SU-DHL-6 (cell line): Measurements from ENCODE around the gene PHTF2.

Experiments
- H2AFZ ChIP-seq: fragments of 200-600 bp; sonication (generic); 2 replicates; pipeline ENCODE4 v1.6.1; 2014; ENCODE audit warnings: low read depth, mild to moderate bottlenecking, moderate library complexity, mixed read lengths, antibody characterized with exemption, low read length; ENCODE audit not compliant: severe bottlenecking
- H3F3A ChIP-seq: fragments of 200-600 bp; shearing (Covaris generic); 2 replicates; pipeline ENCODE4 v1.6.0; 2016; ENCODE audit warnings: antibody characterized with exemption, mild to moderate bottlenecking; ENCODE audit not compliant: insufficient read depth
- H3K27ac ChIP-seq: fragments of 200-600 bp; sonication (generic); 2 replicates; pipeline ENCODE4 v1.5.1; 2016; ENCODE audit warnings: low read depth, mild to moderate bottlenecking, low read length, moderate library complexity, mixed read lengths
- H3K27me3 ChIP-seq: fragments of 200-600 bp; sonication (generic), shearing (Covaris generic); 2 replicates; pipeline ENCODE4 v1.6.0; 2014; ENCODE audit warnings: mild to moderate bottlenecking, low read length
- H3K36me3 ChIP-seq: fragments of 200-600 bp; sonication (generic); 2 replicates; pipeline ENCODE4 v1.6.1; 2014; ENCODE audit warnings: mild to moderate bottlenecking, low read length, mixed read lengths
- H3K4me2 ChIP-seq: fragments of 300-600, 200-600 bp; shearing (Covaris generic), sonication (generic); 2 replicates; pipeline ENCODE4 v1.6.0; 2014; ENCODE audit warnings: low read length, low read depth, mild to moderate bottlenecking; ENCODE audit not compliant: poor library complexity, severe bottlenecking
- H3K4me3 ChIP-seq: fragments of 200-600 bp; sonication (generic); 2 replicates; pipeline ENCODE4 v1.5.1; 2014; ENCODE audit warnings: antibody characterized with exemption, low read length, mild to moderate bottlenecking, mixed read lengths; ENCODE audit not compliant: insufficient read depth, poor library complexity, severe bottlenecking
- H3K79me2 ChIP-seq: fragments of 200-600 bp; sonication (generic); 2 replicates; pipeline ENCODE4 v1.6.1; 2014; ENCODE audit warnings: mild to moderate bottlenecking, low read length, moderate library complexity; ENCODE audit not compliant: insufficient read depth
- H3K9ac ChIP-seq: fragments of 200-600 bp; sonication (generic); 2 replicates; pipeline ENCODE4 v1.7.0; 2014; ENCODE audit warnings: mild to moderate bottlenecking, low read length
- H3K9me2 ChIP-seq: fragments of 200-600 bp; sonication (generic); replicated peaks from 2 replicates; pipeline ENCODE4 v1.6.1; 2014; ENCODE audit warnings: low read length; ENCODE audit not compliant: insufficient read depth
- H3K9me3 ChIP-seq: fragments of 200-600 bp; sonication (generic); 2 replicates; pipeline ENCODE4 v1.6.1; 2014; ENCODE audit warnings: low read length, mixed read lengths; ENCODE audit not compliant: insufficient read depth
- H4K20me1 ChIP-seq: fragments of 200-600 bp; sonication (generic); 2 replicates; pipeline ENCODE4 v1.6.1; 2014; ENCODE audit warnings: low read depth, mild to moderate bottlenecking, antibody characterized with exemption, low read length, moderate library complexity, mixed read lengths
- EZH2phosphoT487 ChIP-seq: fragments of 200-600 bp; sonication (generic), shearing (Covaris generic); conservative IDR thresholded peaks from 2 replicates; pipeline ENCODE4 v1.6.1; 2018; ENCODE audit warnings: mild to moderate bottlenecking, antibody characterized with exemption, low read length, moderate library complexity, mixed read lengths
- TF ChIP-seq, protein P1 (sequence below): fragments of 200-600 bp; sonication (generic); IDR thresholded peaks from one replicate; pipeline ENCODE4 v1.5.1; 2017; ENCODE audit warnings: antibody characterized with exemption, mild to moderate bottlenecking, low read length, moderate library complexity; ENCODE audit not compliant: insufficient read depth, poor library complexity, severe bottlenecking

Gene PHTF2

DNA sequence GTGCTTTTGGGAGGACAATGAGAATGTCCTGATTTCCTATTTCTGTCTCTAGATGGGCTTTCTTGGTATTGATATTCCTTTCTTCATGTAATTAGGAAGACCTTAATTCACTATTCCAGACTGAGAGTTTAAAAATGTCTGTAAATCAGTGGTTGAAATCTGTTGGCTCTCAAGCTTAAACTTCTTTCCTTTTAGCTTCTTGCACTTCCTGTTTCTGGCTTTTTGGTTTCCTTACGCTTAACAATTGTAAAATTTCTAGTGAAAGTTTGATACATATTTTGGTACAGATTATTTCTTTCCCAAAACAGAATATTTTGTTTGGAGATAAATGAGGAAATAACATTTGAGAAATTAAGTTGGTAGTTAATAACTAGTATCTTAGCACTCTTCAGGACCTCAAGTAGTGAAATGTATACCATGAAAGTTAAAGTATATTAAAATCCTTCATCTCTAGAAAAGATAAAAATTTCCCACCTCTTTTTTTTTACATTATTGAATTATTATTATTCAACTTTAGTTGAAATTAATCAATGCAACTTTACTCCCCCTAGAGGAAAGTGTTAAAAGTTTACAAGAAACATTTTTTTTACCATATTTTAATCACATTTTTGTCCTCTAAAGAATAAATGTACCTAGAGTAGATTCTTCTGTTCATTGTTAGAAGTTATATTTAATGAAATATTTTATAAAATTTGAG is 137.2 kb downstream of the PHTF2 start:
- H3K4me2 ChIP-seq, result peak overlapping the region; percentile 61
- H3K36me3 ChIP-seq, result peaks cover 24% of the 10 kb centered on the region
- H2AFZ ChIP-seq, result no peak overlapping the region
- TF ChIP-seq, protein P1, sequence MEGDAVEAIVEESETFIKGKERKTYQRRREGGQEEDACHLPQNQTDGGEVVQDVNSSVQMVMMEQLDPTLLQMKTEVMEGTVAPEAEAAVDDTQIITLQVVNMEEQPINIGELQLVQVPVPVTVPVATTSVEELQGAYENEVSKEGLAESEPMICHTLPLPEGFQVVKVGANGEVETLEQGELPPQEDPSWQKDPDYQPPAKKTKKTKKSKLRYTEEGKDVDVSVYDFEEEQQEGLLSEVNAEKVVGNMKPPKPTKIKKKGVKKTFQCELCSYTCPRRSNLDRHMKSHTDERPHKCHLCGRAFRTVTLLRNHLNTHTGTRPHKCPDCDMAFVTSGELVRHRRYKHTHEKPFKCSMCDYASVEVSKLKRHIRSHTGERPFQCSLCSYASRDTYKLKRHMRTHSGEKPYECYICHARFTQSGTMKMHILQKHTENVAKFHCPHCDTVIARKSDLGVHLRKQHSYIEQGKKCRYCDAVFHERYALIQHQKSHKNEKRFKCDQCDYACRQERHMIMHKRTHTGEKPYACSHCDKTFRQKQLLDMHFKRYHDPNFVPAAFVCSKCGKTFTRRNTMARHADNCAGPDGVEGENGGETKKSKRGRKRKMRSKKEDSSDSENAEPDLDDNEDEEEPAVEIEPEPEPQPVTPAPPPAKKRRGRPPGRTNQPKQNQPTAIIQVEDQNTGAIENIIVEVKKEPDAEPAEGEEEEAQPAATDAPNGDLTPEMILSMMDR, result peak; percentile 31
- no peak for TF ChIP-seq EZH2phosphoT487
- H3K4me3 ChIP-seq, result peak overlapping the region; percentile 17
- H3K27ac ChIP-seq, result peak overlapping the region; percentile 91
- H3K9me2 ChIP-seq, result no peaks in the 10 kb centered on the region
- peak overlapping the region; percentile 48 for H3K9ac ChIP-seq
- H3K27me3 ChIP-seq, result no peaks in the 10 kb centered on the region
- peaks cover 94% of the 10 kb centered on the region for H3F3A ChIP-seq
- no peaks in the 10 kb centered on the region for H3K9me3 ChIP-seq
- H3K79me2 ChIP-seq, result 0 out of 2 replicates have a peak, but pooled peaks cover 7% of the 10 kb centered on the region
- no peaks in the 10 kb centered on the region for H4K20me1 ChIP-seq

DNA sequence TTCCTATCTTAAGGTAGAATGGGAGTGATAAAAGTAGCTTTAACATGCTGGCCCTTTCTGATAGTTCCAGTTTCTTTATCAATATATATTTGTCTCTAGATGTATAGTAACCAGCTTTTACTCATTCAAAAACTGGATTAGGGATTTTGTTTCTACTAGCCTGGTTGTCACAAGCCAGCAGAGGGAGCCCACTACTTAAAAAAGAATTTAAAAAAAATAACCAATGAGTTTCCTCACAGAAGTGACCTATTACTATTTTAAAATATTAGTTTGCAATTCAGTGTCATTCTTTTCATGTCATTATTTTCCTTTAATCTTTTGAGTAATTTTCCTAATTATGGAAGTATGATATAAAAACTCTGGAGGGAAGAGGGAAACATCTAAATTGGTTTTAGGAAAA is 142.1 kb downstream of the PHTF2 start:
- Histone ChIP-seq H3K9me3 (no peaks in the 10 kb centered on the region), H4K20me1 (no peaks in the 10 kb centered on the region), H2AFZ (peak overlapping the region; percentile 12), H3K9me2 (no peaks in the 10 kb centered on the region), H3K4me3 (no peak overlapping the region), H3K79me2 (0 out of 2 replicates have a peak, but pooled peaks cover 7% of the 10 kb centered on the region), H3K9ac (no peak overlapping the region), H3K27ac (peak overlapping the region; percentile 82), H3K36me3 (peaks cover 44% of the 10 kb centered on the region), H3F3A (peaks cover 63% of the 10 kb centered on the region), H3K4me2 (peak overlapping the region; percentile 53), H3K27me3 (no peaks in the 10 kb centered on the region)
- no peak for TF ChIP-seq EZH2phosphoT487
- TF ChIP-seq, protein P1, result peak; percentile 79

DNA sequence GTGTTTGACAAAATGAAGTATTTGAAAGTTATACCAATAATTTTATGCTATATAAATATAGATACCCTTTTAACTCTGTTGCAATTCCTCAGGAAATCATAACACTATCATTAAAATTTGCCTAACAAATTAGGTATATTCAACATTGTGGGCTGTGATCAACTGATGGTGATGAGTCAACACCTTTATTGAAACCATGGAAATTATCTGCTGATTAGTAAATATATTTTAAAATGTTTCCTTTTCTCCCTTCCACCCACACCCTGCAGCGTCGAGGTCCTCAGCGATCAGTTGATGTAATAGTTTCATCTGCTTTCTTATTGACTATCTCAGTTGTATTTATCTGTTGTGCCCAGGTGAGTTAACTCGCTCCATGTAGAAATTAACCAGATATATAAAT is 143.9 kb downstream of the PHTF2 start:
- Histone ChIP-seq H3K9me2 (no peaks in the 10 kb centered on the region), H3K79me2 (0 out of 2 replicates have a peak, but pooled peaks cover 7% of the 10 kb centered on the region), H3K27ac (no peak overlapping the region), H3K4me2 (no peak overlapping the region), H4K20me1 (no peaks in the 10 kb centered on the region), H3F3A (peaks cover 55% of the 10 kb centered on the region), H3K36me3 (peaks cover 44% of the 10 kb centered on the region), H3K9me3 (no peaks in the 10 kb centered on the region), H3K27me3 (no peaks in the 10 kb centered on the region), H2AFZ (no peak overlapping the region), H3K9ac (no peak overlapping the region), H3K4me3 (no peak overlapping the region)
- TF ChIP-seq, protein P1, result no peak
- TF ChIP-seq EZH2phosphoT487, result no peak
